HG02884 (cell line): Measurements from ENCODE around the gene FRMD4A.

Experiments used
- ATAC-seq: cut with Tn5 transposase; IDR thresholded peaks from one replicate; pipeline ENCODE4 v1.9.1; 2021; ENCODE audit warnings: mild to moderate bottlenecking, moderate library complexity; ENCODE audit not compliant: unreplicated experiment

The FRMD4A gene

GRCh38 chr10:14296065-14296709 lies 34.5 kb downstream of the FRMD4A start:
- no peak for ATAC-seq

DNA sequence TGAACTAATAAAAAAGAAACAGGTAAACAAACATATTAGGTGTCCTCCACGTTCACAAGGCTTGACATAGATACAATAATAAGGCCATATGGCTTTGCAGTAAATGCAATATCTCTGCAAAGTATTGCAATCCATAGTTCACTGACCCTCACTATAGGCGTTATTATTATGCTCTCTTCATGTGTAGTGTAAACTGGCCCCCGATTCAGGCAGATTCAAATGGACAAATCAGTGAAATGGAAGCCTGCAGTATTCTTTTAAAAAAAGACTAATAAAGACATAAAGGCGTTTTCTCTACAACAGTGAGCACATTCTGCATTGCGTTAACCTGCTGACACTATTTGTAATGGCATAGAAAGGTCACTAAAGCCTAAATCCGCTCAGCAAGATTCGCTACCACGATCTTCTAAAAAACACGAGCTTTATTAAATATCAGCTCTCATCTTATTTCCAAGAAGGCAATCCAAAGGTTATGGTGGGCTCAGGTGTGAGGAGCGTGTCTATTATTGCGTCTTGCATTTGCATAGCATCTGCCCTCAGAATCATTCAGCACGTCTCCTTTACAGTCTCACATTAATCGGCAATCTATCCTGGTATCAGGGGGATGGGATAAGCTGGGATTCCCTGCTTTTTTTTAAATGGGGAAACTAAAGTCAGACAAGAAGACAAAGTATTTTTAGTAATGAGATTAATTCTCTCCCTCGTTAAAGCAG lies 36.2 kb downstream of the FRMD4A start:
- ATAC-seq = no peak

DNA sequence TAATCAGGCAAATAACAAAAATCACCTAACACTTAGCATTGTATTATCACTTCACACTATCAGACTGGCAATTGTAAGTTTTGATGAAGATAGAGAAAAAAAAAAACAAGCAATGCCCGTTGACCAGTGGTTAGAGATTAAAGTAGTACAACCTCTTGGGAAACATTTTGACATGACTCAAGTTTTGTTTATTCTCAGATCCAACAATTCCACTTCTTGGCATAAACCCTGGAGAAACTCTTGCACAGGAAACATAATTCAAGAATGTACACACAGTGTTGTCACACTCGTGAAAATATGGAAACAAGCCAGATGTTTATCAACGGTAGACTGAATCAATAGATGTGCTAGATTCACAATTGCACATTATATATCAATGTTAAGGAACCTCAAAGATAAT lies 37.2 kb downstream of the FRMD4A start:
- ATAC-seq = no peak

DNA sequence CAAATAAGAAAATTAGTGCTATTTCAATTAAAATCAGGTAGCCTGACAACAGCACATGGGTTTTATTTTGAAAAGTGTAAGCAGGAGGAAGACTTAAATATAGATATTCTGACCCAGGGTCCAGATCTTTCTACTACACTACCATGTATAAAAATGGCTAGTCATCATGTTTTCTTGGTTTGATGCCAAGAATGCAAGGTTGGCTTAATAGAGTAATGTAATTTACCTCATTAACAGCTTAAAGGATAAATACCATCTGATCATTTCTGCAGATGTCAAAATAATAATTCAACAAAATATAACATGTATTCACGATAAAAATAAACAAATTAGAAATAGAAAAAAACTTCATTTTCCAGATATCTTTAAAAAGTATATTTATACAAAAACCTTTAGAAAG lies 39.4 kb downstream of the FRMD4A start:
- ATAC-seq = no peak

DNA sequence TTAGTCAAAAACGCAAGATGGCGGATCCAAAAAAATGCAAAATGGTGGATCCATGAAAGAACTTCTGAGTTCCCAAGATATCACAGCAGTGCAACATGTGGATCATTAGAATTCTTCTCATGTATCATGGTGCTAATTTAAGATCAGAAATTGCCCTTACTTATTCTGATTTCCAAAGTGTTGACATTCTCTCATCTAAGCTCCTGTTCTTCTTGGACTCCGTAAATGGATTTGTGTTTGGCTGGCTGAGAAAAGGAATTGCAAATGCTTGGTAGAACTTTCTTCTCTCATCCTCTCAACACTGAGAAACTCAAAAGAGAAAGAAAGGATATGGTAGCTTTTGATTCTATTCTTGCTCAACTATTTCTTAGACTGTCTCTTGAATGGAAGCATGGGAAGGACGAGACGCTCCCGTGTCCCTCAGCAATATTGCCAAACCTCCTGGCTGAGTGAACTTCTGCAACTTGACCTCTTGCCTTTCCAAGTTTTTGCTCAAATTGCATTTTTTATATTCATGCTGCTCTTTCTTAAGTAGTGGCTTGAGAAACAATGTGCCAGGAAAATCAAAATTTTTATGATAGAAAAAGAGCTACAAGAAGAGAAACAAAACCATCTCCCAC lies 44.7 kb downstream of the FRMD4A start:
- no peak for ATAC-seq

GRCh38 chr10:14282276-14282675 lies 48.4 kb downstream of the FRMD4A start:
- ATAC-seq = no peak

DNA sequence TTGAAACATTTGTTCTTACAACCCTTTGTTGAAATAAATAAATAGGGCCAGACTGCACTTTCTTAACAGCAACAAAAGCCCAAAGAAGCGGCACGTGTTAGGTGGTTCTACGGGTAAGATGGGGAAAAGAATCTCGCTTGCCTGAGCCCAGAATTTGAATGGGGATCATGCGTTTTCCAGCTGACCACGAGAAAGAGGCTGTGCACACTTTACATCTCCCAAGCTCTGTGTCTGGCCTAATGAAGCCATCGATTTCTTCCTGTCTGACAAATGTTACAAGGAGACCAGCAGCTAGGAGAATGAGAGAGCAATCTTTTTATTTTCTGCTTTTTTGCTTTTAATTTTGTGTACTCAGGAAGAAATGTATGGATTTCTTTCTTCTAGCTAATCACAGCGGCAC lies 52.2 kb downstream of the FRMD4A start:
- ATAC-seq = no peak

DNA sequence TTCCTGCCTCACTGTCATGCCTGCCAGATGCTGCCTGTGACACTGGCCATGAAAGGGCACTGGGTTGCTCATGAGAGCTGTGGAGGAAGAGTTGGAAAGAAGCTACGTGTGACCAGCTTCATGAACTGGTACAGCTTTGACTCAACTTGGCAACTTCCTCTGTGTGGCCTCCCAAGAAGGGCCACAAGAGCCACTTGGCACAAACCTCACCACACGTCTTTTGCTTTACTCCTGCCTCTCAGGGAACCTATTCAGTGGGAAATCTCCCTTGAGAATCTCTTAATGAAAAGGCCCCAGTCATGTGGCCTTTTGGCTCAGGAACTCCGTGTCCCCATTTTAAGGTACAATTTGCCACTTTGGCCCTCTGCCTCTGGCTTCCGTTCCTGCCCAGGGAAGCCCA lies 54.5 kb downstream of the FRMD4A start:
- no peak for ATAC-seq

GRCh38 chr10:14271621-14272020 lies 59.1 kb downstream of the FRMD4A start:
- no peak for ATAC-seq

DNA sequence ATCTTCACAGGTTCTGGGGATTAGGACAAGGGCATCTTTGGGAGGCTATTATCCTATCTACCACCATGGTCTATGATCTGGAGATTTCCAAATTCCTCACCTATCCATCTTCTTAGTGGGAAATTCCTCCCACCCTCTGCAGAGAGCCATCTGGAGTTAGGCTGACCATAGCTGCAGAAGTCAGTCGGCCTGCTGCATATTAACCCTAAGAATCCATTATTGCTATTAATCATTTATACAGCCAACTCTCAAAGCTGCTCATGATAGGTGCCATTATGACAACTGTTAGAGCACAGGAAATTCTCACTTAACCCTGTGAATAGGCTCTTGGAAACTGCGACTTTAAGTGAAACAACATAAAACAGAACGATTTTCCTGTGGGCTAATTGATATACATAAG lies 60.4 kb downstream of the FRMD4A start:
- ATAC-seq = no peak

DNA sequence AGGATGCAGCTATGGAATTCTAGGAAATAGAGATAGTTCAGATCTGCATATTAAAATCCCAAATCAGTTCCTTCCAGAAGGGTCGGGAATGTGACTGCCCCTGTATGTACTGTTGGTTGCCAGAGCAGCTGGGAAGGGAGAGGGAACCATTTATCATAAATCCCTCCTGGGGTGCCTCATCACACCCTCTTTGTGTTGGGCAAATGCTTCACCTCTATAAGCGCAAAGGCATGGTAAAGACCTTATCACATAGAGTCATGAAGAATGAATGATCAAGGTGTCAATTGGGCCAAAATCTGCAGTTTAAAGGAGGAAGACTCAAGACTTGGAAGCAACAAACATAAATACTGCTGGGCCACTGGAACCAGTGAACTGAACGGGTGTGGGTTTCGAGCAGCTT lies 65.0 kb downstream of the FRMD4A start:
- no peak for ATAC-seq

DNA sequence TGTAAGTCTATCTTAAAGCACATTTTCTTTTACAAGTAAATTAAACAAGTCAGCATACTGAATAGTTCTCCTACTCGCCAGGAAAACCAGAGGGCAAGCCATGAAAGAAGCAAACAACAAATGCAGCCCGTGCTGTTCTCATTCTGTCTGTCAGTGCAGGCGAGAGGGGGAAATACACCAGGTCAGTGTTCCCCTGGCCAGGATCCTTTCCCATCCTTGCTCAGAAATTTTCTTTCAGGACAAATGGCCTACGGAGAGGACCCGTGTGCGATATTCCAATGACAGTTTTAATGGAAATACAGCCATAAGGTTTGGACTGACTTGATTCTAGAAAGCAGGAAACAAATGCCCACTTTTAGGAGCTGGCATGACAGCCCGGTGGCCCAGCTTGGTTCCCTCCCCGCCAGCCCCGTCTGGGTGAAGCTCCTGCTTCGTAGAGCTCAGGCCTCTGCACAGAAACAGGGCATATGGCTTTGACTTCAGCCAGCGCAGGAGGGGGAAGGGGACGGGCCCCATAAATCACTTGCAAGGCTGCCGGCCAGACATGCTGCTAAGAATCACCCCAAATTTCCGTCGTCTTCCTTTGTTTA lies 67.8 kb downstream of the FRMD4A start:
- ATAC-seq = no peak

- ATAC-seq = no peak
Observed at GRCh38 chr10:14261336-14261735, 69.4 kb downstream of the FRMD4A start.

- ATAC-seq = no peak
Observed at GRCh38 chr10:14259696-14260566, 70.8 kb downstream of the FRMD4A start.

DNA sequence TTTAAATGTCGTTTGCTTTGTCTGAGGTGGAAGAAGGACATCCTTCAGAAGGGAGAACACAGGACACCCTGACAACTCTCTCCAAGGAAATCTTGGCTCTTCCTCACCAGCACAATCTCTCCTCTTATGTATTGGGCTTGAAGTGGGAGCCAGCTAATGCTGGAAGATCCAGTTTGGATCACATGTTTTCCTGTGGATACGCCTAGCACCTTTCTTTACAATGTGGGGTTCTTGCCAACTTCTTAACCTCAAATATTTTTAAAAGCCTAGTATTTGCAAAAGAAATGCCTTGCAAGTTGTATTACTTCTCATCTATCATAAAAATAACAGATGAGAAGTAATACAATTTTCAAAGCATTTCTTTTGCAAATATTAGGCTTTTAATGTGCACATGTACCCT lies 76.4 kb downstream of the FRMD4A start:
- no peak for ATAC-seq

DNA sequence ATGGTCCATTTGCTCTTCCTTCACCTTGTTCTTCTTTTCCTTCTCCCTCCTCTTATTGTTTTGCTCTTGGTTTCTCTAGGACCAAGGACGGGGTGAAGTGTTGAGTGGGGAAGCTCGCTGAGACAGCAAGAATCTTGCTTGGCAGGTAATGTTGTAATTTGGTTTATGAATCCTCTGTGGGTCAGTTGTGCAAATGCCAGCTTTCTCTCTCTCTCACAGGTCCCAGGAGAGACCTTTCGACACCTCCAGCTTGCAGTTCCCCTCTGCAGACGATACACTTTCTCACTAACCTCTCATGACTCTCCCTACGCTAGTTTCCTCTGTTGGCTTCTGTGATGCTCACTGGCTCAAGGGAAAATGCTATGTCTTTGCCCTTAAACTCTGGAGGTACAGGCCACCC lies 77.0 kb downstream of the FRMD4A start:
- ATAC-seq = no peak

DNA sequence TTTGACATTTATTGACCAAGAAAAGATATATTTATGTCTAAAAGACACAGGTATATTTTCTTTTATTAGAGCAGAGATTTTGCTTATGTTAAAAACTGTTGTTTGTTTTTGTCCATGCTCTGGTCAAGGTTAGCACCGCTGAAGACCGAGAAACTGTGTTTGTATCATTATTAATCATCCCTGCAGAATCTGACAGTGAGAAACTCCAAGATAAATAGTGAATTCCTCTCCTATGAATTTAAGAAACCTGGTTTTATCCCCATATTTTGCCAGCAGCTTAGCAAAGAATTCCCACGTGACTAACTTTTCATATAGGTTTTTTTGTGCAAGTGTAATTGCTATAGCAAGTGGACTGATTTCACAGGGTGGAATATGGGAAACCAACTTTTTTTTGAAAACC lies 77.6 kb downstream of the FRMD4A start:
- ATAC-seq = no peak

- ATAC-seq = no peak
Observed at GRCh38 chr10:14250496-14251076, 80.1 kb downstream of the FRMD4A start.

DNA sequence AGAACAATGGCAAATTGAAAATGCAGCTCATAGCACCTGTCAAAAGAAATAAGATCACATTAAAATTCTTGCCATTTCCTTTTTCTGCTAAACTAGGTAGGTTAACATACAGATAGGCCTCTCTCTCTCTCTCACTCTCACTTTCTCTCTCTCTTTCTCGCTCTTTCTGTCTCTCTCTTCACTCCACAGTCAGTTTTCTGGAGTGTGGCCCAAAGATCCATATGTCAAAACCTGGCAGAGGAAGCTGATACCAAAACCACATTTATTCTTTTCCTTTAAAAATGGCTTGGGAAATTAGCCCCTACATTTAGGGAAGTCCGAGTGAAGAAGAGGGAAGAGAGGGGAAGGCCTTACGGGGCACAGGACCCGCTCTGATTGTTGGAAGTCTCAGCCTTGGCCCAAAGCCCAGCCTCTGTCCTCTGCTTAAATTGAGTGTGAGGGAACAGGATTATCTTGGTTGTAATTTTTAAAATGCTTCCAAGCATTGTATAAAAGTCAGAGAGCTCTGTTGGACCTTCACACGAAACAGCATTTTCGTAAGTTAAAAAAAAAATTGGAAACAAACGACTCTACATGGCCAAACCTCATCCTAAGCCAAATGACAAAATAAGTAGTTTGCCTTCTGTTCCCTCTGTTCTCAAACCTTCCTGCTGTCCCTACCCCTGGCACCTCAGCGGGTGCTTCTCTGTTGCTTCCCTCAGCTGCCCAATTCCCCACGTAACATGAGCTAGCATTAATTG lies 83.2 kb downstream of the FRMD4A start:
- ATAC-seq = no peak

DNA sequence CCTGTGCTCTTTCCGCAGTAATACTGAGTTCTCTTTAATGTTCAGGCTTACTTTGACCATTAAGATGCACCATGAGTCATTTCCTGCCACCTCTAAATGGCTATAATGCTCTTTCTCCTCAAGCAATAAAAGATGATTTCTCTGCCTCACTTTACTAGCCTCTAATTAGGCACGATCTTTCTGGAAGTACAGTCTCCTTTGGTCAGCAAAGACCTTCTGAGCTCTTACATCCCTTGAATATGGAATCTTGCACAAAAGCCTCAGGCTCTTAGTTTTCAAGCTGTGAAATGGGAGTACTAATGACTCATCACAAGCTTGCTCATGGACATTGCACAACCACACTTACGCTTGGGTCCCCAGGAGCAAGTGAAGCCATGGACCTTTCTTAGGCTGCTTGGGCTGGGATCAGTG lies 85.9 kb downstream of the FRMD4A start:
- ATAC-seq = no peak
